ENCODE measurements around the gene WASF2.

- no peak for TF ChIP-seq CTCF (IDR thresholded peaks at IDR 0.05; ENCODE audit: poor library complexity, severe bottlenecking)
- no peak for TF ChIP-seq EZH2 (IDR thresholded peaks at IDR 0.05; ENCODE audit: borderline replicate concordance, insufficient read depth, low read length, poor library complexity, severe bottlenecking)
- TF ChIP-seq POLR2AphosphoS5 (IDR thresholded peaks at IDR 0.05), result no peak
- no peak for TF ChIP-seq TAF1 (IDR thresholded peaks at IDR 0.05; ENCODE audit: low read depth)
- no peak for TF ChIP-seq SMC3 (conservative IDR thresholded peaks at IDR 0.05; ENCODE audit: poor library complexity)
- no peak for TF ChIP-seq REST (IDR thresholded peaks at IDR 0.05; ENCODE audit: borderline replicate concordance)
- no peak for TF ChIP-seq EP300 (conservative IDR thresholded peaks at IDR 0.05; ENCODE audit: poor library complexity, severe bottlenecking)
- no peak for TF ChIP-seq RAD21 (conservative IDR thresholded peaks at IDR 0.05)
- no peak for TF ChIP-seq MXI1 (conservative IDR thresholded peaks at IDR 0.05; ENCODE audit: poor library complexity, severe bottlenecking)
Measured at GRCh38 chr1:27478098-27478497, 11.9 kb downstream of the WASF2 start.
